ENCODE results near the gene ELFN1.

Gene ELFN1

DNA sequence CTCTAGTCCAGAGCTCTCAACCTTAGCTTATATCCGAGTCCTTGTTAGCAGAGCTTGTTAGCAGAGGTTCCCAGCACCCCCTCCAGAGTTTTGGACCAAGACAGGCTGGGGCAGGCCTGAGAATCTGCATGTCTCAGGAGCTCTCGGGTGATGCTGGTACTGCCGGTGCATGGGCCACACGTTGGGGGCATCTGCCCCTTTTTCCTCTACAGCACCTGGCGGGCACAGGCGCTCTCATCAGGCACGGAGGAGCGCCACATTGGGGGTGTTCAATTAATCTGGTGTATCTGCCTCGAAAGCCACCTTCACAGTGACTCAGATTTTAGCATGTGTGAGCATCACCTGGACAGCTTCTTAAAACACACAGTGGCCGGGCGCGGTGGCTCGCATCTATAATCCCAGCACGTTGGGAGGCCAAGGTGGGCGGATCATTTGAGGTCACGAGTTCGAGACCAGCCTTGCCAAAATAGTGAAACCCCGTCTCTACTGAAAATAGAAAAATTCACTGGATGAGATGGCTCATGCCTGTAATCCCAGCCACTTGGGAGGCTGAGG is 117.7 kb downstream of the ELFN1 start:
- H3K4me1 ChIP-seq (ENCODE audit: control insufficient read depth in 1 of 2, insufficient read depth in 1 of 2, low read depth in 1 of 2, low read length in 1 of 2) = no peaks in the 10 kb centered on the region
- no peak overlapping the region for H3K4me3 ChIP-seq (ENCODE audit: low read depth in 1 of 2, low read length in 1 of 2)
- no peaks in the 10 kb centered on the region for H3K9me3 ChIP-seq
- H3K27me3 ChIP-seq = no peaks in the 10 kb centered on the region
- TF ChIP-seq, protein P1, sequence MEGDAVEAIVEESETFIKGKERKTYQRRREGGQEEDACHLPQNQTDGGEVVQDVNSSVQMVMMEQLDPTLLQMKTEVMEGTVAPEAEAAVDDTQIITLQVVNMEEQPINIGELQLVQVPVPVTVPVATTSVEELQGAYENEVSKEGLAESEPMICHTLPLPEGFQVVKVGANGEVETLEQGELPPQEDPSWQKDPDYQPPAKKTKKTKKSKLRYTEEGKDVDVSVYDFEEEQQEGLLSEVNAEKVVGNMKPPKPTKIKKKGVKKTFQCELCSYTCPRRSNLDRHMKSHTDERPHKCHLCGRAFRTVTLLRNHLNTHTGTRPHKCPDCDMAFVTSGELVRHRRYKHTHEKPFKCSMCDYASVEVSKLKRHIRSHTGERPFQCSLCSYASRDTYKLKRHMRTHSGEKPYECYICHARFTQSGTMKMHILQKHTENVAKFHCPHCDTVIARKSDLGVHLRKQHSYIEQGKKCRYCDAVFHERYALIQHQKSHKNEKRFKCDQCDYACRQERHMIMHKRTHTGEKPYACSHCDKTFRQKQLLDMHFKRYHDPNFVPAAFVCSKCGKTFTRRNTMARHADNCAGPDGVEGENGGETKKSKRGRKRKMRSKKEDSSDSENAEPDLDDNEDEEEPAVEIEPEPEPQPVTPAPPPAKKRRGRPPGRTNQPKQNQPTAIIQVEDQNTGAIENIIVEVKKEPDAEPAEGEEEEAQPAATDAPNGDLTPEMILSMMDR (IDR thresholded peaks at IDR 0.05) = no peak
- no peak overlapping the region for H3K27ac ChIP-seq
- H3K36me3 ChIP-seq = no peaks in the 10 kb centered on the region

DNA sequence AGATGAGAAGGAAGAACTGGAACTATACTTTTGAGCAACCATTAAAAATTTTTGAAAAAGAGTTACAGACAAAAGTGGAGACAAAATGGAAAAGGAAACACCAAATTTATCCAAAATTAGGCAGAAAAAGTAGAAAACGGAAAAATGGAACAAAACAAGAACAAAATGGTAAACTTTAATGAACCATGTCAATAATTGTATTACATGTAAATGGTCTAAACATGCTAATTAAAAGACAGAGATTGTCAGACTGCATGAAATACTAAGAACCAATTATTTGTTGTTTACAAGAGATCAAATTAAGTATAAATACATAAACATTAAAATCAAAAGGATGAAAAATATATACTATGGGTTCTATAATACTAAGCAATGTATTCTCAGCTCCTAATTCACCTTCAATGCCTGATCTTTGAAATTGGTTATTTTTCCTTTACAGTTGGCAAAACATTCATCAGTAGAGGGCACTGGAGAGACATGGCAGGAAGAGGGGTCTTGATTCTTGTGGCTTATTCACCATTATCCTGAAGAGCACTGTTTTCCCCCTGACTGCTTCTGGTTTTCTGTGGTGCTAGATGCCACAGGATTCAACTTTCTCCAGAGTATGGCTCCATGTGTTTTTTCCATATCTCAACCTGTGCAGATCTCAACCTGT is 124.9 kb downstream of the ELFN1 start:
- TF ChIP-seq, protein P1 (IDR thresholded peaks at IDR 0.05) = no peak

More for the DNA sequence above, 124.9 kb downstream of the ELFN1 start:
- no peaks in the 10 kb centered on the region for H3K27me3 ChIP-seq
- H3K4me1 ChIP-seq (ENCODE audit: control insufficient read depth in 1 of 2, insufficient read depth in 1 of 2, low read depth in 1 of 2, low read length in 1 of 2) = no peaks in the 10 kb centered on the region
- no peaks in the 10 kb centered on the region for H3K36me3 ChIP-seq
- H3K9me3 ChIP-seq = peaks cover 4% of the 10 kb centered on the region
- no peak overlapping the region for H3K27ac ChIP-seq
- H3K4me3 ChIP-seq (ENCODE audit: low read depth in 1 of 2, low read length in 1 of 2) = no peak overlapping the region

Measured in neutrophil (primary cell).